ES-I3 (cell line): Measurements from ENCODE around the gene DTX3L.
"Not testable (repeated sequence)": the region's sequence is repeated elsewhere in the genome, so short reads cannot be mapped to it uniquely, and the experiment has no call there.

ENCODE experiments used
- H3K36me3 ChIP-seq: 2 replicates; pipeline ENCODE4 v1.6.1; 2013; ENCODE audit warnings: mild to moderate bottlenecking, low read length, control low read depth, moderate library complexity; ENCODE audit not compliant: insufficient read depth
- H3K4me1 ChIP-seq: 2 replicates; pipeline ENCODE4 v1.6.1; 2013; ENCODE audit warnings: mild to moderate bottlenecking, control low read depth, low read length; ENCODE audit not compliant: insufficient read depth
- H3K9ac ChIP-seq: 2 replicates; pipeline ENCODE4 v1.6.1; 2013; ENCODE audit warnings: low read depth, mild to moderate bottlenecking, low read length, moderate library complexity
- H3K9me3 ChIP-seq: 2 replicates; pipeline ENCODE4 v1.6.1; 2013; ENCODE audit warnings: mild to moderate bottlenecking, low read length, moderate library complexity; ENCODE audit not compliant: control insufficient read depth, insufficient read depth

The DTX3L gene

DNA sequence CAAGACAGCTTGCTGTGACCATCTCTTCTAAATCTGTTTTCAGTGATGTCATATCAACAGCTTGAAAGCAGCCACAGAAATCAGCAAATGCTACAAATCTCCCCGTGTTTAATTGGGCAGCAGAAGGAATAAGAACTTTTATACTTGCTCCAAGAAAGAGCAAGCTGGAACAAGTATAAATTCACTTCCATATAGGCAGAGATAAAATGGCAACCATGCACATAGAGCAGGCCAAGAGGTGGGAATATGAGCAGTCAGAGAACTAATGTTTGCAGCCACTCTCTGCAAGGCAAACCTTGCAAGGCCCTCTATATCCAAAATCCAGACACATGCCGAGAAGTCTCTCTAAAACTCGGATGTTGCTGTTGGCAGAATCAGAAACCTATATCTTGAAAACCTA lies 16.1 kb upstream of the DTX3L start:
- Histone ChIP-seq H3K9ac (no peak overlapping the region), H3K36me3 (no peaks in the 10 kb centered on the region), H3K9me3 (no peaks in the 10 kb centered on the region), H3K4me1 (no peaks in the 10 kb centered on the region; the same call in 1 of the 2 replicates)

DNA sequence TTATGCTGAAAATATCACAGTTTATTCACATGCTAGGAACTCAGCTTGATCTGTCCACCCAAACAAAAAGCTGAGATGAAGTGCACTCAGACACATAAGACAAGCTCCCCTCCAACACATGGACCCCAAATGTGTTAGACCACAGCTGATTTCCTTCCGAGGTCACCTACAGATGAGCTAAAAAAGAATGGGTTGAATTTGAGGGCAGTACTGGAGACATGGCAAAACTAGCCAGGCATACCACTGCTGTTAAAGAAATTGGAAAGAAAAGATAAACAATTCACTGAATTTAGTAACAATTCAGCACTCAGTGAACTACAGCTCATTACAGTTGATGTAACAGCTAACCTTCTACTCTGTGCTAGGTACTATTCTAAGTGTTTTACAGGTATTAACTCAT lies 15.5 kb upstream of the DTX3L start:
- Histone ChIP-seq H3K9ac (no peak overlapping the region), H3K36me3 (no peaks in the 10 kb centered on the region), H3K4me1 (no peaks in the 10 kb centered on the region; the same call in 1 of the 2 replicates), H3K9me3 (no peaks in the 10 kb centered on the region)

DNA sequence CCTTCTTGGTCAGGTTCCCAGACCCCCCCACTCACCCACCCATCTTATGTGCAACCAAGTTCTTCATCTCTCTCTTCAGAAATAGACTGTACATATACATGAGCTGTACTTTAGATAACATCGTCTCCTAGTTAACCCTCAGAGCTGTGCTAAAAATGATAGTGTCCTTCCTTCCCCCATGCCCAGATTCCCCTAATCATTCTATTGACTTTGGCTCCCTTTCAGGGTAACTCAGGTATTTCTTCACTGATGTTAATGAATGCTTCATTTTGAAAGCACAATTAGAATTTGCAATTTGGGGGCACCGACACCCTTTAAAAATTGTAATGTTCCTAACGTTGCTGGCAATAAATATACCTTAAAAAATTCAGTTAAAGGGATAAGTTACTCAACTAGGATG lies 11.0 kb upstream of the DTX3L start:
- Histone ChIP-seq H3K36me3 (no peaks in the 10 kb centered on the region), H3K9me3 (no peaks in the 10 kb centered on the region), H3K9ac (no peak overlapping the region), H3K4me1 (peaks cover 8% of the 10 kb centered on the region)

DNA sequence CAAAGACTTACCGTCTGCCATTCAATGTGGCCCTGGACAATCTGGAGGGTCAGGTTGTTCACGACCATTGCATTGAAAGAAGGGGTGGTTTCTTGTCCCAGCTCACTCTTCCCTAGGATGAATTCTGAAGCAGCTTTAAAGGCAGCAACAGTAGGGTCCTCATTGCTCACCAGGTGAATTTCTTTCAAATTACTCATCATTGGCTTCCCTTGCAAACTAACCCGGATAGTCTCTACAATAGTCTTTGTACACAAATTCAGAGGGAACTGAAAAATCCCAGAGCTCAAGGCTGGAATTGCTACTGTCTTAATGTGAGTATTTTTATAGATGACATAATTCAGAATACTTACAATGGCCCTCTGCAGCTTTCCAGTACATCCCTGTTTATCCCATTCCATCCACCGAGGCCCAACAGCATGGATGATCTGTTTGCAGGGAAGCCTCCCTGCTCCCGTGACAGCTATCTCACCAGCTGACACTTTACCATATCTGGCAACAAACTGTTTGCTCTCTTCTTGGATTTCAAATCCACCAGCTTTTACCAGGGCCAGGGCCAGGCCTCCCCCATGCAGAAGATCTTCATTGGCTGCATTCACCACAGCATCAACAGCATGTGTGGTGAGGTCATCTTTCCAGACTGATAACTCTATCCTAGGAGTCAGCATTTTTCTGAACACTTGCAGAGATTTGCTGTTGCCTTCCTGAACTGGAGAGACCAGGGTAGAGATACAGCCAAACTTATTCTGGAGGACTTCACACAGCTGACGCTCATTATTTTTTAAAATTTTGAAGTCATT lies 8.7 kb upstream of the DTX3L start:
- no peaks in the 10 kb centered on the region for H3K9me3 ChIP-seq
- no peaks in the 10 kb centered on the region; the same call in 1 of the 2 replicates for H3K36me3 ChIP-seq
- peaks cover 12% of the 10 kb centered on the region for H3K4me1 ChIP-seq
- no peak overlapping the region for H3K9ac ChIP-seq

DNA sequence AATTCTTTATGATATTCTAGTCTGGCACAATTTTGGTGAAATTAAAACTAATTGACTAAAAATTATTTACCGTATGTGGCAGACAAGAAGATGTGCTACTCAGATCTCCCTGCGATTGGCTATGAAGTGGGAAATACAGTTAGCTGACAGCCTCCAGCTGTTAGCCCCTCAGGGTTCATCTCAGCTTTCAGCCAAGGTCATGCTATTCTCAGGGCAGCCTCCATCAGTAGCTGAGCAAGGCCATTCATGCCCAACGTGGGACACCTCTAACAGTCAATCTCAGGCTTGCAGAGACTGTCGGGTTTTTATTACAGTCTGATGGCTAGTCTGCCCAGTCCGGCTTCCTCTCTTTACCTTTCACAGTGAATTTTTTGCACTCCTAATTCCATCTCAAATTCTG lies 6.8 kb upstream of the DTX3L start:
- H3K36me3 ChIP-seq = no peaks in the 10 kb centered on the region; the same call in 1 of the 2 replicates
- peaks cover 12% of the 10 kb centered on the region for H3K4me1 ChIP-seq
- H3K9ac ChIP-seq = no peak overlapping the region
- no peaks in the 10 kb centered on the region for H3K9me3 ChIP-seq

DNA sequence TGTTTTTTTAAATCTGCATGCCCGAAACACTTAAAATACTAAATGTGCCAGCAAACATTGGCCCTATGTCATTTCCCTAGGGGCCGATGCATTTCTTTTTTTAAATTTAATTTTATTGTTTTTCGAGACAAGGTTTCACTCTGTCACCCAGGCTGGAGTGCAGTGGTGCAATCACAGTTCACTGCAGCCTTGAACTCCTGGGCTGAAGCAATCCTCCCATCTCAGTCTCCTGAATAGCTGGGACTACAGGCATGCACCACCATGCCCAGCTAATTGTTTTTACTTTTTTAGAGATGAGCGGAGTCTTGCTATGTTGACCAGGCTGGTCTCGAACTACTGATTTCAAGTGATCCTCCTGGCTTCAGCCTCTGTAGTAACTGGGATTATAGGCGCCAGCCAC lies 5.5 kb upstream of the DTX3L start:
- H3K9ac ChIP-seq = no peak overlapping the region
- no peaks in the 10 kb centered on the region; the same call in 1 of the 2 replicates for H3K36me3 ChIP-seq
- peaks cover 12% of the 10 kb centered on the region for H3K4me1 ChIP-seq
- no peaks in the 10 kb centered on the region for H3K9me3 ChIP-seq

DNA sequence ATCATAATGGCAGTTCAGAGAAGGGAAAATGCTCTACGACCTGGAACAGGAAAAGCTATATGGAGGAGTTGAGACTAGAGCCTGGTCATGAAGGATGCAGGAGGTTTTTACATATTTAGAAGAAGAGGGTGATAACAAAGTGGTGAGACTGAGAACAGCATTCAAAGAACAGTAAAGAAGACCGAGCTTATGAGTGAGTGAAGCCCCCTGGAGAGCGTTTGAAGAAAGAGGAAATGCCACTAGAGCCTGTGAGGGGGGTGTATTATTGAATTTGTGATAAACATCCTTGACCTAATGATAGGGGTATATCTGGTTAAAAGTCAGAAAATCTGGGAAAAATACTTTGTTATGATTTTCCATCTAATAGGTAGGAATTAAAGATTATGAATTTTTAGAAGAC lies 4.2 kb upstream of the DTX3L start:
- Histone ChIP-seq H3K9me3 (no peaks in the 10 kb centered on the region), H3K4me1 (peaks cover 12% of the 10 kb centered on the region), H3K36me3 (no peaks in the 10 kb centered on the region; the same call in 1 of the 2 replicates), H3K9ac (no peak overlapping the region)

DNA sequence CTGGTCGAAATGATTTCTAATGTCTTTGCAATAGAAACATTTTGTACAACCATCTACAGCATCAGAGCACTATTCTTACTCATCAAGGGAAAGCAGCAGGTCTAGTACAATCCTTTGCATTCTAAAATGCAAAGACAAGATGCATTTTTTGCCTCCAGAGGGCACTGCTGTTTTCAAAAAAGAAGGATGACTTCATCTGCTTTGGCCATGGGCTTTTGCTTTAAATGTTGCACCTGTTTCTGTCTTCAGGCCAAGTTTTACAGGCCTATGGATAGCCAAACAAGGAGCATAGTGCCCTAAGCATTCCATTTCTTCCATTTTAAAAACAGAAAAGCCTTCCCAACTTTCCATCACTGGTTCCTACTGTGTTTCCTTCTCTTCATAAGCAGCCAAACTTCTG lies 3.5 kb upstream of the DTX3L start:
- Histone ChIP-seq H3K4me1 (peaks cover 5% of the 10 kb centered on the region), H3K9ac (no peak overlapping the region), H3K36me3 (no peaks in the 10 kb centered on the region; the same call in 1 of the 2 replicates), H3K9me3 (no peaks in the 10 kb centered on the region)

DNA sequence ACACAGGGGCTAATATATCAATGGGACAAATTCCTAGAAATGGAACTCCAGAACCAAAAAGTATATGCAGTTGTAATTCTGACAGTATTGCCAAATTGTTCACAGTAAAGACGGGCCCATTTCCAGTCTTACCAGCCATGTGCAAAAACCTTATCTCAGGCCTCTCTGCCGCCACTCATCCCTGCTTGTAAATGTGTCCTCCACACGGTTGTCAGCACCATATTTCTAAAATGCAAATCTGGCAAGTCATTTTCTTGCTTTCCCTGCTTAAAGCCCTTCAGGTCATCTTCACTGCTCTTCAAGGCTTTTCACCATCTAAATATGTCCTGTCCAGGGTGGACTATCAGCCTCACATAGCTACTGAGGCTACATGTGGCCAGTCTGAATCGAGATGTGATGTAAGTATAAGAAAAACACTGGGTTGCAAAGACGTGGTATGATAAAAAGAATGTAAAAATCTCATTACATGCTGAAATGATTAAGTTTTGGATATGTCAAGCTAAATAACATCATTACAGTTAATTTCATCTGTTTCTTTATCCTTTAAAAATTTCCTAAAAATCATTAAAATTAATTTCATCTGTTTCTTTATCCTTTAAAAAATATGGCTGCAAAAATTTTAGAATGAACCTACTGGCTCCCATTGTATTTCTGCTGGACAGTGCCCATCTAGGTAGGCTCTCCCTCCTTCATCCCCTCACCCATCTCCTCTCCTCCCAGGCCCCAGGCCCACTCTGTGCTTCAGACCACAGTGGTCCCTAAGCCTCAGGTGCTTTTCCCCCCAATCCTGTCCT lies 1.0 kb upstream of the DTX3L start:
- H3K9ac ChIP-seq = no peak overlapping the region
- no peaks in the 10 kb centered on the region for H3K9me3 ChIP-seq
- peaks cover 4% of the 10 kb centered on the region for H3K4me1 ChIP-seq
- H3K36me3 ChIP-seq = no peaks in the 10 kb centered on the region; the same call in 1 of the 2 replicates

DNA sequence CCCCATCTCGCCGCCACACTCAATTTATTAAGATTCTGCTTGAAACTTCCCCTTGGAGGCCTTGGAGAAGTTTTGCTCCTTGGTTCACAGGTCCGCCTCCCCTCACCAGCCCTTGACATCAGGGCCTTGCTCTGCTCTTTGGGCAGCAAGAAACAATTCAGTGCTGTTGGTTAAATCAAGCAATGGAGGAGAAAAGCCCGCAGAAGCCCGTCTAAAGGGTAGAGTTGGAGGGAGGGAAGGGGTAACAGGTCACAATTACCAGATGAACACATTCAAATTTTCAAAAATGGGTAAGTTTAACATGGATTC lies 467 bp upstream of the DTX3L start:
- no peaks in the 10 kb centered on the region for H3K9me3 ChIP-seq
- peaks cover 4% of the 10 kb centered on the region for H3K4me1 ChIP-seq
- peak overlapping the region; percentile 77 for H3K9ac ChIP-seq
- no peaks in the 10 kb centered on the region for H3K36me3 ChIP-seq

DNA sequence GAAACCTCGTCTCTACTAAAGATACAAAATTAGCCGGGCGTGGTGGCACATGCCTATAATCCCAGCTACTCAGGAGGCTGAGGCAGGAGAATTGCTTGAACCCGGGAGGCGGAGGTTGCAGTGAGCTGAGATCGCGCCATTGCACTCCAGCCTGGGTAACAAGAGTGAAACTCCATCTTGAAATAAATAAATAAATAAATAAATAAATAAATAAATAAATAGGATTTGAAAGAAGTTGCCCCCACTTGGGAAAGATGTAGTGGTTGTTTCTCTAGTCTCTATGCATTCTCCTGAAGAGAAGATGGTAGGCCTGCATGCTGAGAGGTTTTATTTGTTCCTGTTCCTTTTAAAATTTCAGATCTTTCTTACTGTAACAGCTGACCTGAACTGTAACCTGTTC lies 4.0 kb downstream of the DTX3L start:
- not testable (repeated sequence) for H3K4me1 ChIP-seq, H3K9me3 ChIP-seq, H3K36me3 ChIP-seq, H3K9ac ChIP-seq

DNA sequence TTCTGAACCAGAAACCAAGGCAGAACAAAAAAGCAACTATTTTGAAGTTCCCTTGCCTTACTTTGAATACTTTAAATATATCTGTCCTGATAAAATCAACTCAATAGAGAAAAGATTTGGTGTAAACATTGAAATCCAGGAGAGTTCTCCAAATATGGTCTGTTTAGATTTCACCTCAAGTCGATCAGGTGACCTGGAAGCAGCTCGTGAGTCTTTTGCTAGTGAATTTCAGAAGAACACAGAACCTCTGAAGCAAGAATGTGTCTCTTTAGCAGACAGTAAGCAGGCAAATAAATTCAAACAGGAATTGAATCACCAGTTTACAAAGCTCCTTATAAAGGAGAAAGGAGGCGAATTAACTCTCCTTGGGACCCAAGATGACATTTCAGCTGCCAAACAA lies 4.6 kb downstream of the DTX3L start:
- H3K36me3 ChIP-seq = no peaks in the 10 kb centered on the region
- H3K9ac ChIP-seq = no peak overlapping the region
- peaks cover 8% of the 10 kb centered on the region for H3K4me1 ChIP-seq
- no peaks in the 10 kb centered on the region for H3K9me3 ChIP-seq

DNA sequence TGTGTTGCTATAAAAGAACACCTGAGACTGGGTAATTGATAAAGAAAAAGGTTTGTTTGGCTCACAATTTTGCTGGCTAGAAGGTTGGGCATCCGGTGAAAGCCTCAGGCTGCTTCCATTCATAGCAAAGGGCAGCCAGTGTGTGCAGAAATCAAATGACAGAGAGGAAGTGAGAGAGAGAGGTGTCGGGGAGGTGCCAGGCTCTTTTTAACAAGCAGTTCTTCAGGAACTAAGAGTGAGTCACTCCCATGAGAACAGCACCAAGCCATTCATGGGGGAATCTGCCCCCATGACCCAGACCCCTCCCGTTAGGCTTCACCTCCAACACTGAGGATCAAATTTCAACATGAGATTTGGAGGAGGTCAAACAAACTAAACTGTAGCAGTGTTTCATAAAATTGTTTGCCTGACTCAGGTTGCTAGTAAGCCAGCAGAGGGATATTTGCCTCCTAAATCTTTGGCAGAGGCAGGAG lies 8.8 kb downstream of the DTX3L start:
- Histone ChIP-seq H3K36me3 (no peaks in the 10 kb centered on the region), H3K9ac (peak overlapping the region; percentile 29; the same call in 1 of the 2 replicates), H3K4me1 (peaks cover 8% of the 10 kb centered on the region), H3K9me3 (no peaks in the 10 kb centered on the region)

DNA sequence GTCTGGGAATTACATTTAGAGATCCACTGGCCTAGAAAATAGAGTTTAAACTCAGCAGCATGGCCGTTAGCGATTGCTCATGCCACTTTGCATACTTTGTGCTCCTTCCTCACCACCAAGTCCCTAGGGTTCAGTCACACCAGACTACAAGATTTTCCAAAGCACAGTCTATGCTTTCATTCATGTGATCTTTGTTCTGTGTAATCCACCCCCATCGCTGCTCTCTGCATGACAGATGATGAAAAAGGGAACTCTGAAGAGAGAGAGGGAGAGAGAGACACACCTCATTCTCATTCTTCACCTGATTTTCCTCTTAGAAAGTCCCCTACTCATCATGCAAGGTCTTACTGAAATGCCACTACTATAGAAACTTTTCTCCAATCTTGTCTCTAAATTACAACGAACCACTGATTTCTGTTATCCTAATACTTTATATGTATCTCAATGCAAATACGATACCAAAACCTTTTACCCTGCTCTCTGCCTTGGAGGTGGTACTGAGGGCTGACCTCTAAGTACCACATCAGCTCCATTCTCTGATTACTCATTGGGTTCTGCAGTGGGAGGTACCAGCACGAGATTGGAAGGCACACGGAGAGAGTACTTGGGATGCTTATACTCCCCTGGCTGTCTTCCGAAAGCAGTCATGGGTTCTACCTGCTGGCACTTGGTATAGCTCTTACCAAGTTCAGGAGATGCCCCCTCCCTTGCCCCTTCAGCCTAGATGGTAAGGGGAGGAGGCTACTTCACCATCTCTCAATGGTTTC lies 12.2 kb downstream of the DTX3L start:
- H3K4me1 ChIP-seq = peaks cover 8% of the 10 kb centered on the region

More for the DNA sequence above, 12.2 kb downstream of the DTX3L start:
- Histone ChIP-seq H3K9ac (no peak overlapping the region), H3K36me3 (no peaks in the 10 kb centered on the region), H3K9me3 (no peaks in the 10 kb centered on the region)
